ENCODE measurements around the gene ZMIZ1.
A peak's percentile ranks its signal among the peaks of the same experiment; 100 is the strongest.
"Not testable (repeated sequence)": the region's sequence is repeated elsewhere in the genome, so short reads cannot be mapped to it uniquely, and the experiment has no call there.

The ZMIZ1 gene

GRCh38 chr10:79324032-79324695 is 255.4 kb downstream of the ZMIZ1 start:
- DNase-seq (ENCODE audit: low read depth) = no peak

- no peak for DNase-seq (ENCODE audit: low read depth)
Measured at GRCh38 chr10:79326361-79327089, 257.8 kb downstream of the ZMIZ1 start.

GRCh38 chr10:79327090-79327457 is 258.3 kb downstream of the ZMIZ1 start:
- DNase-seq (ENCODE audit: low read depth) = no peak

- no peak for DNase-seq (ENCODE audit: low read depth)
Measured at GRCh38 chr10:79328147-79328701, 259.5 kb downstream of the ZMIZ1 start.

GRCh38 chr10:79328737-79329504 is 260.2 kb downstream of the ZMIZ1 start:
- no peak for DNase-seq (ENCODE audit: low read depth)

GRCh38 chr10:79329529-79329928 is 260.8 kb downstream of the ZMIZ1 start:
- DNase-seq (ENCODE audit: low read depth) = no peak

- DNase-seq (ENCODE audit: low read depth) = no peak
Measured at GRCh38 chr10:79331226-79331625, 262.5 kb downstream of the ZMIZ1 start.

GRCh38 chr10:79331709-79332108 is 262.9 kb downstream of the ZMIZ1 start:
- DNase-seq (ENCODE audit: low read depth) = peak; percentile 47

- DNase-seq (ENCODE audit: low read depth) = not testable (repeated sequence)
Measured at GRCh38 chr10:79332610-79333315, 264.0 kb downstream of the ZMIZ1 start.

GRCh38 chr10:79333513-79333912 is 264.7 kb downstream of the ZMIZ1 start:
- no peak for DNase-seq (ENCODE audit: low read depth)

- no peak for DNase-seq (ENCODE audit: low read depth)
Measured at GRCh38 chr10:79334573-79334972, 265.8 kb downstream of the ZMIZ1 start.

- no peak for DNase-seq (ENCODE audit: low read depth)
Measured at GRCh38 chr10:79335094-79335469, 266.3 kb downstream of the ZMIZ1 start.

- DNase-seq (ENCODE audit: low read depth) = no peak
Measured at GRCh38 chr10:79335470-79336235, 266.9 kb downstream of the ZMIZ1 start.

- DNase-seq (ENCODE audit: low read depth) = no peak
Measured at GRCh38 chr10:79336276-79336675, 267.5 kb downstream of the ZMIZ1 start.

GRCh38 chr10:79336739-79337138 is 268.0 kb downstream of the ZMIZ1 start:
- no peak for DNase-seq (ENCODE audit: low read depth)

- DNase-seq (ENCODE audit: low read depth) = not testable (repeated sequence)
Measured at GRCh38 chr10:79337783-79338469, 269.2 kb downstream of the ZMIZ1 start.

- DNase-seq (ENCODE audit: low read depth) = no peak
Measured at GRCh38 chr10:79339266-79339665, 270.5 kb downstream of the ZMIZ1 start.

GRCh38 chr10:79340646-79341244 is 272.0 kb downstream of the ZMIZ1 start:
- no peak for DNase-seq (ENCODE audit: low read depth)

- DNase-seq (ENCODE audit: low read depth) = no peak
Measured at GRCh38 chr10:79342295-79342761, 273.6 kb downstream of the ZMIZ1 start.
